Measurements from ENCODE around the gene ITGB1BP2.

- TF ChIP-seq BHLHE40 (IDR thresholded peaks at IDR 0.05; ENCODE audit: borderline replicate concordance) (no peak), SP1 (IDR thresholded peaks at IDR 0.05) (no peak), SUZ12 (IDR thresholded peaks at IDR 0.05) (no peak), FOXA1 (IDR thresholded peaks at IDR 0.05) (no peak), FOXK2 (IDR thresholded peaks at IDR 0.05) (no peak), FOXM1 (IDR thresholded peaks at IDR 0.05; ENCODE audit: borderline replicate concordance) (no peak), HDGF (IDR thresholded peaks at IDR 0.05; ENCODE audit: borderline replicate concordance) (no peak), ARNT (IDR thresholded peaks at IDR 0.05) (no peak), NFRKB (IDR thresholded peaks at IDR 0.05) (no peak), PKNOX1 (IDR thresholded peaks at IDR 0.05) (no peak), TARDBP (IDR thresholded peaks at IDR 0.05) (no peak), LEF1 (IDR thresholded peaks at IDR 0.05; ENCODE audit: borderline replicate concordance) (no peak), L3MBTL2 (conservative IDR thresholded peaks at IDR 0.05) (no peak)
These were observed 18.6 kb downstream of the ITGB1BP2 start for GRCh38 chrX:71320126-71320525.
